OCI-LY3 (cell line): Measurements from ENCODE around the gene SLC66A2.
"Not testable (repeated sequence)": the region's sequence is repeated elsewhere in the genome, so short reads cannot be mapped to it uniquely, and the experiment has no call there.

Source experiments
- H2AFZ ChIP-seq: fragments of 200-600, 300-600 bp; shearing (Covaris generic); 2 replicates; pipeline ENCODE4 v1.6.0; 2014; ENCODE audit warnings: antibody characterized with exemption, low read depth, low read length
- H3K27ac ChIP-seq: fragments of 200-600, 300-600 bp; sonication (generic); 2 replicates; pipeline ENCODE4 v1.5.1; 2014; ENCODE audit warnings: mild to moderate bottlenecking, low read length, moderate library complexity, mixed read lengths
- H3K27me3 ChIP-seq: fragments of 200-600, 300-600 bp; sonication (generic); 2 replicates; pipeline ENCODE4 v1.6.1; 2014; ENCODE audit warnings: low read depth, low read length, mixed read lengths
- H3K36me3 ChIP-seq: fragments of 200-600, 300-600 bp; sonication (generic); replicated peaks from 2 replicates; pipeline ENCODE3; 2014; ENCODE audit warnings: low read depth, low read length, mixed read lengths
- H3K4me1 ChIP-seq: fragments of 300-600, 200-600 bp; sonication (generic); 2 replicates; pipeline ENCODE4 v1.6.1; 2014; ENCODE audit warnings: low read length, mixed read lengths
- H3K4me2 ChIP-seq: fragments of 200-600, 300-600 bp; sonication (generic); 2 replicates; pipeline ENCODE4 v1.6.1; 2014; ENCODE audit warnings: low read length, mixed read lengths
- H3K4me3 ChIP-seq: fragments of 300-600, 200-600 bp; sonication (generic); 2 replicates; pipeline ENCODE4 v1.5.1; 2014; ENCODE audit warnings: antibody characterized with exemption, mild to moderate bottlenecking, low read length, moderate library complexity
- H3K79me2 ChIP-seq: fragments of 300-600, 200-600 bp; shearing (Covaris generic); 2 replicates; pipeline ENCODE4 v1.6.1; 2014; ENCODE audit warnings: mild to moderate bottlenecking, low read length, mixed read lengths
- H3K9ac ChIP-seq: fragments of 300-600, 200-600 bp; shearing (Covaris generic); 2 replicates; pipeline ENCODE4 v1.6.0; 2014; ENCODE audit warnings: mild to moderate bottlenecking, low read length, moderate library complexity
- H3K9me3 ChIP-seq: fragments of 200-600, 300-600 bp; shearing (Covaris generic); 2 replicates; pipeline ENCODE4 v1.6.1; 2014; ENCODE audit warnings: low read length, mixed read lengths; ENCODE audit not compliant: insufficient read depth
- H4K20me1 ChIP-seq: fragments of 200-600, 300-600 bp; sonication (generic); 2 replicates; pipeline ENCODE4 v1.6.1; 2016; ENCODE audit warnings: low read length, mixed read lengths; ENCODE audit not compliant: insufficient read depth
- EZH2phosphoT487 ChIP-seq: fragments of 200-600 bp; shearing (Covaris generic); IDR thresholded peaks from 2 replicates; pipeline ENCODE4 v1.6.1; 2018; ENCODE audit warnings: antibody characterized with exemption, mixed run types, low read depth
- TF ChIP-seq, protein P1 (sequence below): fragments of 200-600, 300-600 bp; sonication (generic); IDR thresholded peaks from 2 replicates; pipeline ENCODE4 v1.5.1; 2014; ENCODE audit warnings: antibody characterized with exemption, low read length, low read depth

Gene SLC66A2

DNA sequence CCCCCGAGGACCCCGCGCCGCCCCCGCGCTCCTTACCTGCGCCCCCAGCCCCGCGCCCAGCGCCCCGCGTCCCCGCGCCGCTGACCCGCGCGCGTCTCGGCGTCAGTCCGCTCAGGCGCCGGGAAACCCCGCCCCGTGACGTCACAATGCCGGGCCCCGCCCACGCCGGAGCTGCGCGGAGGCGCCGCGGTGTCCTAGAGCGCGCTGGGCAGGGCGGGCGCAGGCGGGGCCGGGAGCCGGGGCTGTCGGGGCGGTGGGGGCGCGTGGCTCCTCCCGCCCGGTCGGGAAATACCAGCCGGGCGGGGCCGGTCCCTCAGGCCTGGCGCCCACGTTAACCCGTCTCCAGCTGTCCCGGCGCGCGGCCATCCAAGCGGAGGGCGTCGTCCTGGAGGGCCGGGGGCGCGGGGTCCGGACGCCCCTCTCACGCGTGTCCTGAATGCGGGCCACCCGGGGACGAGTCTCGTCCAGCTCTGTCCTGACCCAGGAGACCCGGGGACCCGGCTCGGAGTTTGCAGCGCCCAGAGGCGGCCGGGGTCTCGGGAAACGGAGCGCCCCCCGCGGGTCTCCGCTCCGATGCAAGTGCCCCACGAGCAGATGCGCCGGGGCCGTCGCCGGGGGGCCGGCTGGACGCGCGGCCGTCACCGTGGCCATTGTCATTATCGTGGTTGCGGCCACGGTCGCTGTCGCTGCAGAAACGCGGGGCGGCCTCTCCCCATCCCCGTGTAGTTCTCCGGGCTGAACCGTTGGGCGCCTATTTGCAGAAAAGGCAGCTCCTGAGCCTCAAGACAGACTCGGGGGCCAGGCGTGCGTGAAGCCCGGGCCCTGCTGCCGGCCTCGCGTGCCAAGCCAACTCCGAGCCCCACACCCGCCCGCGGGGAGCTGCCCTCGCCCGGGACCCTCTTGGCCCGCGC is at the start of gene SLC66A2:
Gene SLC66A2 (minus strand): TSS at position 109 of the 911 bp plus-strand sequence. CDS start 727 bp downstream, outside the sequence.
- Histone ChIP-seq H3K27me3 (no peaks in the 10 kb centered on the region), H3K79me2 (peaks cover 43% of the 10 kb centered on the region), H3K27ac (peak within 1 kb of the TSS; percentile 62), H3K9me3 (no peaks in the 10 kb centered on the region), H3K36me3 (peaks cover 16% of the 10 kb centered on the region), H3K4me3 (peak within 1 kb of the TSS; percentile 82), H3K4me1 (peaks cover 16% of the 10 kb centered on the region), H3K4me2 (peak within 1 kb of the TSS; percentile 89), H3K9ac (peak within 1 kb of the TSS; percentile 83), H4K20me1 (peaks cover 33% of the 10 kb centered on the region), H2AFZ (peak within 1 kb of the TSS; percentile 25)
- no peak for TF ChIP-seq EZH2phosphoT487
- TF ChIP-seq, protein P1, sequence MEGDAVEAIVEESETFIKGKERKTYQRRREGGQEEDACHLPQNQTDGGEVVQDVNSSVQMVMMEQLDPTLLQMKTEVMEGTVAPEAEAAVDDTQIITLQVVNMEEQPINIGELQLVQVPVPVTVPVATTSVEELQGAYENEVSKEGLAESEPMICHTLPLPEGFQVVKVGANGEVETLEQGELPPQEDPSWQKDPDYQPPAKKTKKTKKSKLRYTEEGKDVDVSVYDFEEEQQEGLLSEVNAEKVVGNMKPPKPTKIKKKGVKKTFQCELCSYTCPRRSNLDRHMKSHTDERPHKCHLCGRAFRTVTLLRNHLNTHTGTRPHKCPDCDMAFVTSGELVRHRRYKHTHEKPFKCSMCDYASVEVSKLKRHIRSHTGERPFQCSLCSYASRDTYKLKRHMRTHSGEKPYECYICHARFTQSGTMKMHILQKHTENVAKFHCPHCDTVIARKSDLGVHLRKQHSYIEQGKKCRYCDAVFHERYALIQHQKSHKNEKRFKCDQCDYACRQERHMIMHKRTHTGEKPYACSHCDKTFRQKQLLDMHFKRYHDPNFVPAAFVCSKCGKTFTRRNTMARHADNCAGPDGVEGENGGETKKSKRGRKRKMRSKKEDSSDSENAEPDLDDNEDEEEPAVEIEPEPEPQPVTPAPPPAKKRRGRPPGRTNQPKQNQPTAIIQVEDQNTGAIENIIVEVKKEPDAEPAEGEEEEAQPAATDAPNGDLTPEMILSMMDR: 0 out of 2 replicates have a peak, but pooled peaks have one; percentile 16

DNA sequence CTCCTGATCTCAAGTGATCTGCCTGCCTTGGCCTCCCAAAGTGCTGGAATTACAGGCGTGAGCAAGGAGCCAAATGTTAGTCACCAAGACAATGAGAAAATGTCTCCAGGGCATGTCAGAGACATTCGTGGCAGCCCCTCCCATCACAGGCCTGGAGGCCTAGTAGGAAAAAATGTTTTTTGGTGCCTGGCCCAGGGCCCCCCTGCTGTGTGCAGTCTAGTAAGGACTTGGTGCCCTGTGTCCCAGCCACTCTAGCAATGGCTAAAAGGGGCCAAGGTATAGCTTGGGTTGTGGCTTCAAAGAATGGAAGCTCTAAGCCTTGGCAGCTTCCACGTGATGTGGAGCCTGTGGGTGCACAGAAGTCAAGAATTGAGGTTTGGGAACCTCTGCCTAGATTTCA is 49.4 kb upstream of the SLC66A2 start:
- no peak overlapping the region for H2AFZ ChIP-seq
- H3K27me3 ChIP-seq: no peaks in the 10 kb centered on the region
- H3K4me1 ChIP-seq: no peaks in the 10 kb centered on the region
- H3K27ac ChIP-seq: no peak overlapping the region
- H3K36me3 ChIP-seq: no peaks in the 10 kb centered on the region
- H3K4me2 ChIP-seq: no peak overlapping the region
- H3K79me2 ChIP-seq: no peaks in the 10 kb centered on the region
- H4K20me1 ChIP-seq: no peaks in the 10 kb centered on the region
- no peak for TF ChIP-seq EZH2phosphoT487
- TF ChIP-seq, protein P1: no peak
- H3K9ac ChIP-seq: no peak overlapping the region
- H3K9me3 ChIP-seq: peaks cover 8% of the 10 kb centered on the region; the same call in 1 of the 2 replicates
- no peak overlapping the region for H3K4me3 ChIP-seq

- H3K4me2 ChIP-seq, H2AFZ ChIP-seq, H3K27ac ChIP-seq, H3K4me3 ChIP-seq, H3K9ac ChIP-seq, H3K4me1 ChIP-seq, H3K79me2 ChIP-seq, H3K27me3 ChIP-seq, H3K9me3 ChIP-seq, H3K36me3 ChIP-seq, H4K20me1 ChIP-seq: not testable (repeated sequence)
These were observed 48.2 kb upstream of the SLC66A2 start for GRCh38 chr18:79999701-80000100.

DNA sequence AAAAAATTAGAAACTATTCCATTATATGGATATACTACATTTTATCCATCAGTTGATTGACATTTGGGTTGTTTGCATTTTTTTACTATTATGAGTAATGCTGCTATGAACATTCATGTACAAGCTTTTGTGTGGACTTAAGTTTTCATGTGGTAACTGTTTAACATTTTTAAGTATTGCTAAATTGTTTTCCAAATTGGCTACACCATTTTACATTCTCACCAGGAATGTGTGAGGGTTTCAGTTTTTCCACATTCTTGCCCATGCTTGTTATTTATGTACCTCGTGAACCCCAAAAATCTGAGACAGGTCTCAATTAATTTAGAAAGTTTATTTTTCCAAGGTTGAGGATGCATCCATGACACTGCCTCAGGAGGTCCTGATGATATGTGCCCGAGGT is 40.0 kb upstream of the SLC66A2 start:
- H3K36me3 ChIP-seq: peaks cover 5% of the 10 kb centered on the region
- no peaks in the 10 kb centered on the region for H3K9me3 ChIP-seq
- H3K79me2 ChIP-seq: peaks cover 30% of the 10 kb centered on the region
- H3K9ac ChIP-seq: no peak overlapping the region
- TF ChIP-seq, protein P1: no peak
- no peak for TF ChIP-seq EZH2phosphoT487
- no peak overlapping the region for H3K27ac ChIP-seq
- no peak overlapping the region for H3K4me2 ChIP-seq
- no peak overlapping the region for H2AFZ ChIP-seq
- peaks cover 13% of the 10 kb centered on the region for H4K20me1 ChIP-seq
- H3K27me3 ChIP-seq: 0 out of 2 replicates have a peak, but pooled peaks cover 4% of the 10 kb centered on the region
- no peak overlapping the region for H3K4me3 ChIP-seq
- peaks cover 15% of the 10 kb centered on the region for H3K4me1 ChIP-seq
